Right lobe of liver (tissue), 6 donors: ENCODE measurements around the gene FEV. TPM values are rescaled to one million over a fixed set of nuclear protein-coding genes. Genes with fewer than 3 reads are reported as not detected.

Experiments used
- ATAC-seq, 4 donors: fragments of 200-7000 bp; cut with Tn5 transposase; one replicate each; pipeline ENCODE4 v1.9.1; 2020; ENCODE audit warnings: mild to moderate bottlenecking in 4 of 4, moderate library complexity in 4 of 4
- DNase-seq, 3 donors: peaks; one replicate each; pipeline ENCODE4 v3.0.0-alpha.2; 2020
- H3K27ac ChIP-seq, 3 donors: fragments of 200-600 bp; one replicate each; pipeline ENCODE4 v1.8.0; 2022
- H3K27me3 ChIP-seq, 2 donors: fragments of 200-600 bp; one replicate each; pipeline ENCODE4 v1.8.0; 2022
- H3K36me3 ChIP-seq, 4 donors: fragments of 200-600 bp; sonication (generic) in 1 of 4; one replicate each; pipeline versions ENCODE4 v1.5.1 to v1.8.0; 2017 to 2022; ENCODE audit warnings: control low read depth in 1 of 4
- H3K4me1 ChIP-seq, 4 donors: fragments of 200-600 bp; sonication (generic) in 1 of 4; one replicate each; pipeline versions ENCODE4 v1.5.1 to v1.8.0; 2017 to 2022; ENCODE audit warnings: control low read depth in 1 of 4
- H3K4me3 ChIP-seq, 3 donors: fragments of 200-600 bp; one replicate each; pipeline ENCODE4 v1.8.0; 2022
- H3K9me3 ChIP-seq, 4 donors: fragments of 200-600 bp; sonication (generic) in 1 of 4; one replicate each; pipeline versions ENCODE4 v1.5.1 to v1.8.0; 2017 to 2022; ENCODE audit warnings: control low read depth in 1 of 4
- CTCF ChIP-seq, 4 donors: fragments of 200-600 bp in 3 of 4; fragments of 450-650 bp in 1 of 4; IDR thresholded peaks; one replicate each; pipeline versions ENCODE4 v1.5.1 to v1.8.0; 2016 to 2022; ENCODE audit warnings: antibody characterized with exemption in 4 of 4, mild to moderate bottlenecking in 2 of 4
- POLR2A ChIP-seq: fragments of 450-650 bp; IDR thresholded peaks from one replicate; pipeline ENCODE4 v1.6.1; 2017; ENCODE audit warnings: antibody characterized with exemption, mild to moderate bottlenecking
- WGBS: methylation state at CpG from one replicate; pipeline ENCODE4 v1.1.6; 2018; ENCODE audit warnings: low coverage, low lambda C conversion rate; ENCODE audit not compliant: insufficient coverage; ENCODE audit errors: missing lambda C conversion rate; 5-methylcytosine and 5-hydroxymethylcytosine counted together
- intact Hi-C, 2 donors: fragments of 100-400 bp; cut with DNase I; formaldehyde crosslinking; loops; one replicate each; pipeline versions ENCODE4 v1.11.2 to v1.14.1; 2022
- total RNA-seq, 6 experiments: library from RNA; depleted of rRNA in 2 of 6; stranded (reverse); fragments of >200 nt in 2 of 6; fragmentation: NEBNext Ultra II Directional in 3 of 6; extraction: Animal tissue kit (Norgen Biotek cat#: 25700) in 3 of 6; gene quantifications; one replicate each; pipeline versions ENCODE4 v1.1.0 to v1.2.4, GENCODE V29; 2016 to 2023
- donor health status: DM: no; HTN: yes; CAD: no.
- donor health status: DM: no; HTN: no; CAD: no.
- donor health status: DM: no; HTN: no; CAD: no.
- donor health status: DM: no; HTN: yes; CAD: no.
- donor health status: DM: no; HTN: yes; CAD: no.

The FEV gene
- total RNA-seq, 6 experiments from 2014 or later, result not detected

- Histone ChIP-seq H3K4me3 (no peak overlapping the region), H3K36me3 (no peaks in the 10 kb centered on the region), H3K27ac (no peak overlapping the region), H3K27me3 (no peaks in the 10 kb centered on the region), H3K9me3 (no peaks in the 10 kb centered on the region), H3K4me1 (no peaks in the 10 kb centered on the region)
- DNase-seq (peak; percentile 81 to 88 (median 86)), ATAC-seq (peak; percentile 93 to 99 (median 98))
- WGBS, result 70% methylated on average over 2 of the region's 9 CpGs
- intact Hi-C loops, result loop anchor here in 1 of 2 donors (10.0 kb wide), 1 partner anchor 265 kb away; no protein-coding TSS in a partner anchor
- TF ChIP-seq POLR2A (no peak), CTCF (IDR thresholded peaks at IDR 0.05) (peak; percentile 90 to 99 (median 98))
Measured at GRCh38 chr2:219029829-219030165, 44.8 kb upstream of the FEV start.

GRCh38 chr2:219028996-219029828 is 44.2 kb upstream of the FEV start:
- DNase-seq, result no peak
- Histone ChIP-seq H3K27me3 (no peaks in the 10 kb centered on the region), H3K9me3 (no peaks in the 10 kb centered on the region), H3K4me1 (no peaks in the 10 kb centered on the region), H3K27ac (no peak overlapping the region), H3K4me3 (no peak overlapping the region), H3K36me3 (no peaks in the 10 kb centered on the region)
- 54% methylated on average over 7 of the region's 13 CpGs for WGBS
- no peak for ATAC-seq
- intact Hi-C loops, result loop anchor here in 1 of 2 donors (10.0 kb wide), 1 partner anchor 266 kb away; no protein-coding TSS in a partner anchor
- TF ChIP-seq POLR2A (no peak), CTCF (IDR thresholded peaks at IDR 0.05) (no peak)

GRCh38 chr2:219028141-219028540 is 43.2 kb upstream of the FEV start:
- DNase-seq (no peak), ATAC-seq (no peak)
- Histone ChIP-seq H3K36me3 (no peaks in the 10 kb centered on the region), H3K9me3 (no peaks in the 10 kb centered on the region), H3K4me1 (no peaks in the 10 kb centered on the region), H3K27ac (no peak overlapping the region), H3K27me3 (no peaks in the 10 kb centered on the region), H3K4me3 (no peak overlapping the region)
- TF ChIP-seq CTCF (IDR thresholded peaks at IDR 0.05) (no peak), POLR2A (no peak)
- 53% methylated on average over 4 of the region's 5 CpGs for WGBS
- intact Hi-C loops, result loop anchor here in 1 of 2 donors (10.0 kb wide), 1 partner anchor 267 kb away; no protein-coding TSS in a partner anchor

GRCh38 chr2:219027511-219028055 is 42.6 kb upstream of the FEV start:
- Histone ChIP-seq H3K36me3 (no peaks in the 10 kb centered on the region), H3K4me1 (no peaks in the 10 kb centered on the region), H3K27ac (no peak overlapping the region), H3K27me3 (no peaks in the 10 kb centered on the region), H3K9me3 (no peaks in the 10 kb centered on the region), H3K4me3 (no peak overlapping the region)
- TF ChIP-seq POLR2A (no peak), CTCF (IDR thresholded peaks at IDR 0.05) (no peak)
- DNase-seq (no peak), ATAC-seq (no peak)
- intact Hi-C loops, result loop anchor here in 1 of 2 donors (10.0 kb wide), 1 partner anchor 267 kb away; no protein-coding TSS in a partner anchor
- WGBS, result 93% methylated on average over 3 of the region's 22 CpGs
